HG03558 (cell line): ENCODE results near the gene PIK3R5.

ENCODE experiments used
- ATAC-seq: cut with Tn5 transposase; IDR thresholded peaks from one replicate; pipeline ENCODE4 v1.9.1; 2021; ENCODE audit warnings: moderate number of reproducible peaks; ENCODE audit not compliant: unreplicated experiment; ENCODE audit errors: extremely low read depth

PIK3R5 gene

DNA sequence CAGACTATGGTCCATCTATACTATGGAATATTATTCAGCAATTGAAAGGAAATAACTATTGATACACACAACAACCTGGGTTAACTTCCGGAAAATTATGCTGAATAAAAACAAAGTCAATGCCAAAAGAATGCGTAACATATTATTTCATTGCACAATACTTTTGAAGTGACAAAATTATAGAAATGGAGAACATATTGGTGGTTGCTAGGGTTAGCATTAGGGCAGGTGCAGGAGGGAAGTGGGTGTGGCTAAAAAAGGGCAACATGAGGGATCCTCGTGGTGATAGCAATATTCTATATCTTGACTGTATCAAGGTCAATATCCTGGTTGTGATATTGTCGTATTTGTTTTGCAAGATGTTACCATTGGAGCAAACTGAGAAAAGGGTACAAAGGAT, 34.9 kb downstream of the PIK3R5 start:
- no peak for ATAC-seq

DNA sequence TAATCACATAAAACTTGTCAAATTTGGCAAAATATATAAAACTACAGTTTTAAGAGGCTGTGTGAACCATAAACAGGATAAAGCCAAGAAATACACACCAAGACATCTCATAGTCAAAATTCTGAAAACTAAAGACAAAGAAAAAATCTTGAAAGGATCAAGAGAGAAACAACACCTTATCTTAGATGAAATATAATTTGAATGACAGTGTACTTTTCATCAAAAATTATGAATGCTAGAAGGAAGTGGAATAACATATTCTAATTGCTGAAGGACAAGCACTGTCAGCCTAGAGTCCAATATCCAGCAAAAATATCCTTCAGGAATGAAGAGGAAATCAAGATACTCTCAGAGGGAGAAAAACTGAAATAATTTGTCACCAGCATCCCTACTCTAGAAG, 37.2 kb downstream of the PIK3R5 start:
- ATAC-seq: no peak

DNA sequence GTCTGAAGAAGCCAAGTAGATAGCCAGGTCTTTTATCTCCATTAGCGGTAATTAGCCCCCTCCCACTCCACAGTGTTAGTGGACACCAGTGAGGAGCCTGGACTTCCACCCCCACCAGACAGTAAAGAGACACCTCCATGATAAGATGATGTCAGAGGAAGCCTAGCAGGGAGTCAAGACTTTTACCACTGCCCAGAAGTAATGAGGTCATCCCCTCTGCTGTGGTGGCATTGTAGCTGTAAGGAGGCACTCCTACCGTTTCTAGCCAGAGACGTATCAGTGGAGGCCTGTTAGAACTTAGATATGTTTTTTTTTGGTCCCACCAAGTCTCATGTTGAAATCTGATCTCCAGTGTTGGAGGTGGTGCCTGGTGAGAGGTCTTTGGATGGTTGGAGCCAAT, 38.1 kb downstream of the PIK3R5 start:
- ATAC-seq: no peak

DNA sequence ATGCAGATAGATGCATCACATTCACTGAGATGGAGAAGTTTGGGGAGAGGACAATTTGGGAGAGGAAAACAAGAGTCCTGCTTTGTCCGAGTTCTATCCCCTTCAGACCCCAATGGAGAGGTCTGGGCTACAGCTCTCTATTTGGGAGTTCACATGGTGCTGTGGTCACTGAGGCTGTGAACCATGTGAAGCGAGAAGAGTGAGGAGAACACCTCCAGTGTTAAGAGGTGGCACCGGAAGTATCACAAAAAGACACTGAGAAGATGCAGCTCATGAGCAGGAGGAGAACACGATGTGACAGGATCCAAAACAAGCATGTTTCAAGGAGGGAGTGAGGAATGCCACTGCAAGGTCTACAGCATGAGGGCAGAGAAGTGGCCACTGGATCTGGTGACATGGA, 39.7 kb downstream of the PIK3R5 start:
- ATAC-seq: no peak

DNA sequence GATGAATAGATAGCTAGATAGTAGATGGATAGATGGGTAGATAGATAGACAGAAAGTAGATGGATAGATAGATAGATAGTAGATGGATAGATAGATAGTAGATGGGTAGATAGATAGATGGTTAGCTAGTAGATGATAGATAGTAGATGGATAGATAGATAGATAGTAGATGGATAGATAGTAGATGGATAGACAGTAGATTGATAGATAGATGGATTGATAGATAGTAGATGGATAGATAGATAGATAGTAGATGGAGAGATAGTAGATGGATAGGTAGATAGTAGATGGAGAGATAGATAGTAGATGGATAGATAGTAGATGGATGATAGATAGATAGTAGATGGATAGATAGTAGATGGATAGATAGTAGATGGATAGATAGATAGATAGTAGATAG, 40.4 kb downstream of the PIK3R5 start:
- no peak for ATAC-seq

DNA sequence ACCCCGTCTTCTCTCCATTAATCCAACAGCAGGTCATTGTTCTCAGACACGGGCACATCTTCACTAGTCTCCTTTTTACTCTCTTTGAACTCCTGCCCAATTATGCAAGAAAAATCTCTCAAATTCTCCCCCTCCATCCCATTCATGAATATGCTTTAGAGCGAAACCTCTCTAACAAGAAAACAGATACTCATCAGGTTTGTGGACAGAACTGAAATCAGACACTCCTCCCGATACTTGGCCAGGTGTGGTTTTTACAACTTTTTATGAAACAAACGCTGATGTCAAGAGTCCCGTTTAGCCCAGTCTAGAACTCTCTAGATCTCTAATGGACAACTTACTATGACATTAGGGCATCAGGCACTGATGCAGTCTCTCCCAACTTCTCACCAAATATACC, 40.9 kb downstream of the PIK3R5 start:
- no peak for ATAC-seq

DNA sequence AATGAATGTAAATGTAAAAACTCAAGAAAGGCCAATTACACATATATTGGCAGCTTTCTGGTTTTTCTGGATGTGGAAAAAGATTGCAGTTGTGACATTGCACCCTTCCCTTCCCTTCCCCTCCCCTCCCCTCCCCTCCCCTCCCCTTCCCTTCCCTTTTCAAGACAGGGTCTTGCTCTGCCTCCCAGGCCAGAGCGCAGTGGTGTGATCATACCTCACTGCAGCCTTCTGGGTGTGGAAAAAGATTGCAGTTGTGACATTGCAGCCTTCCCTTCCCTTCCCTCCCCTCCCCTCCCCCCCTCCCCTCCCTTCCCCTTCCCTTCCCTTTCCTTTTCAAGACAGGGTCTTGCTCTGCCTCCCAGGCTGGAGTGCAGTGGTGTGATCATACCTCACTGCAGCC, 41.7 kb downstream of the PIK3R5 start:
- ATAC-seq: no peak

DNA sequence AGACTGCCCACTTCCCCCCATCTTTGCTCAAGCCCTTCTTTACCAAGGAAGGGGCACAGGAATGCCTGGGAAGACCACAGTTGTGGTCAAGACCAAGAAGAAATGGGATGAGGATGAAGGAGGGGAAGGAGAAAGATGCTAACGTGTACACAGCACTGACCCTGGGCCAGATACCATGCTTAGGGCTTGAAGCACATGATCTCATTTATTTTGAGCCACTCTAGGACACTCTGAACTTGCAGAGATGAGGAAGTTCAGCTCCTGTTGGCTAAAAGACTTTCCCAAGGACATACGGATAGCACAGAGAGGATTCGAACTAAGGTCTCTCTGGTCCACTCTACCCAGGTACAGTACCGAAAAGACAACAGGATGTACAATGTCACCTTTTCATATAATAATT, 42.6 kb downstream of the PIK3R5 start:
- ATAC-seq: no peak

DNA sequence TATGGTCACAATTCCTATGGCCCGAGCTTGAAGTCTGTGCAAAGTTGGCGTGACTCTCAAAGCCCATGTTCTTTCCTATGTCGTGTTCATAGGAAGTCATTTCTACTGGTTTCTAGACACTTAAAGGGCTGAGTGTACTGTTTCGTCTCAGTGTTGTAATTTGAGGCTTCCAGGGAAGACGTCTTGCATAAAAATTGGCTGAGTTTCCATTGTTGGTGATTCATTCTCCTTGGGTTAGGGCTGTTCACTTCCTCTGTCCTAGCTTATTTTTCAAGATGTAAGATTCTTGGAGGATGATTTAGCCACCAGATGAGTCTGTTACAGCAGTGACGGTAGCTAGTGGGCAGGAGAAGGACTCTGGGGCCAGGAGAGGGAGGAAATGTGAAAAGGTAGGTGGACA, 43.1 kb downstream of the PIK3R5 start:
- ATAC-seq: no peak

DNA sequence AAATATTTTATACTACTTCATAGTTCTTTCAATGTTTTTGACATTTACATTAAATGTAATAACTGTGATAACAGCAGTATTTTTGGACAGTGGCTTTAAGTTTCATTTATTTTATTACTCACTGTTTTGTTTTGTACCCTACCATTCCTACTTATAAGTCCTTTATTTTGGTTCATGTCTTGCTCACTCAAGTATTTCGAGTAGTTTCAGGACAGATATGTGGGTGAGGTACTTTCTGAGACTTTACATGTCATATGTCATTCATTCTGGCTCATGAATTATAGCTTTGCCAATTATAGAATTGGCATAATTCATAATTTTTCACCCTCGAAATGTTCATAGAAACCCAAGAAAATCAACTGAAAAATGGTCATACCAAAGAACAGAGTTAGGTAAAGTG, 44.4 kb downstream of the PIK3R5 start:
- no peak for ATAC-seq

DNA sequence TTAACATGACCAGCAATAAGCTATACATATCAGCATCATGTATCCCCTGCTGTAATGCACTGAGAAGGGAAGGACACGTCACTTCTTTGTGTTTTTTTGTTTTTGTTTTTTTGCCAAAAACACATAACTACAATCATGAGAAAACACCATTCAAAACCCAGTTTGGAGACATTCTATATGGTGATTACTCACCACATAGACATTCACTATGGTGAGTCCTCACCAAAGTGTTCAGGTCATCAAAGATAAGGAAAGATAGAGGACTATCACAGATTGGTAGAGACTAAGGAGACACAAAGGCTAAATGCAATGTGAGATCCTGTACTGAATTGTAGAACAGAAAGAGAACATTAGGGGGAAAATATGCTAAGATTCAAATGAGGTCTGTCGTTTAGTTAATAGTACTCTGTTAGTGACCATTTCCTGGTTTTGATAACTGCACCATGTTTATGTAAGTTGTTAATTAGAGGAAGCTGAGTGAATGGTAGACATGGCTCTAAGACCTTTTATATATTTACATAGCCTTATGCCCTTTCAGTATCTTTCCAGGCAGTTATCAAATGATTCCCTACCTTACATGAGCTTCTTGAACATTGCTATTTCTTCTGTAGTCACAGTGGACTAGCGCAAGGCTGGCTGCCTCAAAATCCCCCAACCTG, 46.6 kb downstream of the PIK3R5 start:
- no peak for ATAC-seq

DNA sequence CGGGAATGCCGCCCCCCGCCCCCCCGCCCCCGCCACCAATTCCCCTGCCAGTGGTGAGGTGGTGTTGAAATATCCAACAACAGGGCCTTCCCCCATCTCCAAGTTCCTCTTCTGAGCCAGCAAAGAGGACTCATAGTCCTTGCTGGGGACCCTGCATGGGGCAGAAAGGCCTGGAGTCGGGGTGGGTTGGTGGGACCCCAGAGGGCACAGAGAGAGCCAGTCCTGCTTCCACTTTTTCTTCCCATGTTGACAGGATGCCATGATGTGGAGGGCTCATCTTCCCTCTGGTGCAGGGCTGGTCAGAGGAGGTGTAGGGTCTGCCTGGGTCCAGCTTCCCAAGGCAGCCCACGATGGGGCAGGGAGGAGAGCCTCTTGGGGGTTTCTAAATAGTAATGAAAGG, 49.0 kb downstream of the PIK3R5 start:
- ATAC-seq: no peak

DNA sequence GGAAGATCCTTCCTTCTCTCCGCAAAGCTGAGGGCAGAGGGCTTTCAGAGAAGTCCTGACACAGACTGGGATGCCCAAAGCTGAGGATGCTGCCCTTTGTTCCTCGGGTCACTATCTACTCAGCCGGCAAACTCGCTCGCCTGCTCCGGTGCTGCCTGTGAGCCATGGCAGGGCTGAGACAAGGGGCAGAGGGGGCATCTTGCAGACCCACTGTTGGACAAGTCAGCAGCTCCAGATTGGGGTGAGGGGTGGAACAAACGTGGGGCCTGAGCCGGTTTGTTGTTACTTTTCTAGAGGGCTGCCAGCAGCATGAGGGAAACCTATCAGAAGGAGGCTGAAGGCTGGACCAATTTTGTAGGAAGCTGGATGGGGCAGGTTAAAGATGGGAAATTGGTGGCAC, 51.0 kb downstream of the PIK3R5 start:
- no peak for ATAC-seq

DNA sequence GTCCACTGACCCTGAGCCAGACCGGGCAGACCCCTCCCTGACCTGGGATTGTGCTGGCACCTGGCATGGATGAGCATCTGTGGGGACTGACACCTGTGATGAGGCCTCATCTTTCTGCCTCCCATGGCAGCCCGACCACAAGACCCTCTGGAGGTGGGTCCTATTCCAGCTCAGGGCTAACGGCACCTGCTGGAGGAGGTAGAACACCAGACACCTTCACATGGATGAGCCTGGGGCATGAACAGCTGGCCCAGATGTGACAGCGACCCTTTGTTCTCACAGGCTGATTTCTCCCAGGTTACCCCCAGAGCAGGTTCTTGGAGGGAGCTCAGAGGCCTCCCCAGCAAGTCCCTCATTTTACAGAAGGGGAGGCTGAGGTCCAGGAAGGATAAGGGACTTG, 51.6 kb downstream of the PIK3R5 start:
- no peak for ATAC-seq

DNA sequence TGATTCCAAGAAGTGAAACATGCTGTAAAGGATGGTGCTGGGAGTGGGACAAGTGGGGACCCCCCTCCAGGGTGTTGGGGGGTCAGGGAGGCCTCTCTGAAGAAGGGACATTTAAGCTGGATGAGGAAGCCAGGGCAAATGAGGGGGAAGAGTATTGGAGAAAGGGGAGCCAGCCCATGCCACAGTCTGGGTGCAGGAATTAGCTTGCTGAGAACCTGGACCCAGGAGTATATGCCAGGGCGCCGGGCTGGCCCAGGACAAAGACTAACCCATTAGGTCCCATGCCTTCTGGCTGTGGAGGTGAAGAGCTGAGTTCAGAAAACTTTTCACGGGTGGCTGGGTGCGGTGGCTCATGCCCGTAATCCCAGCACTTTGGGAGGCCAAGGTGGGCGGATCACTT, 52.4 kb downstream of the PIK3R5 start:
- ATAC-seq: no peak

DNA sequence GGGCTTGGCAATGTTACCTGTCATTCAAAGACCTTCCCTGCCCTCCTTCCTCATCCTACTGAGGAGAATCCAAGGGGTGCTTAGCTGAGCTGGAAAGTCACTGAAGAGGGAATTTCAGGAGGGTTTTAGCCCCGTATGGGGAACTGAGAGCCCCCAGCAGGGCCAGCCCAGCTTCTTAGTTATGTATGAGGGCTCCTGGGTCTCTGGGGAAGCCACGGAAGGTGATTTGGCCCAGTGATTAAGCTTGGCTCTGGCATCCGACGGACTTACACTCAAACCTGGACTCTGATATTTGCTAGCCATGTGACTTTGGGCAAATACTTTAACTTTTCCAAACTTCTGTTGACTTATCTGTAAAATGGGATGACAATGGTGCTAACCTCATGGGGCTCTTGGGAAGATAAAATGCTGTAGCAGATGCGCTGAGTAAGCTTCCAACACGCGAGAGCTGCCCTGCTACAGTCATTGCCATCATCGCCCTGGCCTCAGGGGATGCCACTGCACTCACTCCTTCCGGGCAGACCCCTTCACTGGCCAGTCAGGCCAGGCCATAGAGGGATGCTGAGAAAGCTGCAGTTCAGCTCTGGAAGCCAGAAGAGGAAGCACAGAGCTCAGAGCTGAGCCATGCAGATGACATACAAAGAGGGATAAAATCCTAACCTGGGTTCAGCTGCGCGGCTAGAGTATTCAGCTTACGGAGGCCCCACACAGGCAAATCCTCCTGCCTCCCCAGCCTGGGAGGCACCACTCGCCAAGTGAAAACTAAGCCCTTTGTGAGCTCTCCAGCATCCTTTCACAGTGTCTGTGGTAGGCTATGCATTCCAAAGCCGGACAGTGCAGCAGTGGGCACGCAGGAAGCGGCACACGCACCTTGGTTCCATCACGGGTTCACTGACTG, 53.2 kb downstream of the PIK3R5 start:
- ATAC-seq: no peak

DNA sequence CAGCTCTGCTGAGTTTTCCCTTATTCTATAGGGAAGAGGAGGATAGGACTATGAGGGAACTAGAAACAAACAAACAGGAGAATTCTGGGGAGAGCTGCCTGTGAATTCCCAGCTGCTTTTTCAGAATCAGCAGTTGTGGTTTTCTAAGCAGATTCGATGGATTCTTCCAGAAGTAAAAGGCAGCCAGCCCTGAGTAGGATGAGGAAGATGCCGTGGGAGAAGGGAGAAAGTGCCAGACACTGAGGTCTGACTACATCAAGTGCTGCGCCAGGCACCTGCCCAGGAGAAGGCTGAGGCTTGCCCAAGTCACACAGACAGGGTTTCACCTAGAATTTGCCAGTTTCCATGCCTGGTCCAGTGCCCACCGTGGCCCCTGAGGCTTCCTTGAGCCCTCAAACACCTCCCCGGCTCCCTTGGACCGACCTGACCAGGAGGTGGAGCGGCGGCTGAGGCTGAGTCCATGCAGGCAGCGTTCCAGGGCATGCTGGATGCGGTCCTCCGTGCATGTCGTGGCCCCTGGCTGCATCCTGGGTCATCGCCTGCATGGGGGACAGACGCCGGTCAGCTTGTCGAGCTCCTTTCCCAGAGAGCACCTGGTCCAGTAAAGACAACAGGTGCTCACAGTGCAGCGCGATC, 54.4 kb downstream of the PIK3R5 start:
- ATAC-seq: no peak

DNA sequence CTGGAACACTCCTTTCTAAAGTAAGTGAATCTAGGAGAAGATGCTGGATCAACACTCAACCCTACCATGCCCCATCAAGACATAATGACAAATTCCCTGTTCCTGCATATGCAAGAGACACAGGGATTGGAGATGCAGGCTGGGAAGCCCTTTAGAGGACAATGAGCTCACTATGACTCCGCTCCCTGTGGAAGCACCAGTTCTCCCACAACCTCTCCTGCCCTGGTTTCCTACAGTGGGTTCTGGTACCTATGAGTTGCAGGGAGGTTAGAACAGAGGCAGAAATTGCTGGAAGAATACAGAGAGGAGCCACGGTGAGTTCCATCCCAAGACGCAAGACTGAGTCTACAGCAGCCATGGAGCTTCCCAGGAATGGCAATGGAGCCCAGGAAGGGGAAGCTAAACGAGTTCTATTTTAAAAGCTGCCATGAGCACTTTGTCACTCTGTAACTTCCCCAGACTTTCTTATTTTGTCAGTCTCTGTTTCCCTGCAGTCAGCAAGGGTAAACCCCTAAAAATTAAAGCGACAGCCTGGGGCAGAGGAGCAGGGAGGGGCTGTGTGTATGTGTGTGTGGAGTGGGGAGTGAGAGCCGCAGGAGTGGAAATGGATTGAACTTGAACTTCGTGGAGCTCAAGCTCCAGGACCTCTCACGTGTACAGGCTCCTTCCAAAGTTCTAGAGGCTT, 55.8 kb downstream of the PIK3R5 start:
- no peak for ATAC-seq

DNA sequence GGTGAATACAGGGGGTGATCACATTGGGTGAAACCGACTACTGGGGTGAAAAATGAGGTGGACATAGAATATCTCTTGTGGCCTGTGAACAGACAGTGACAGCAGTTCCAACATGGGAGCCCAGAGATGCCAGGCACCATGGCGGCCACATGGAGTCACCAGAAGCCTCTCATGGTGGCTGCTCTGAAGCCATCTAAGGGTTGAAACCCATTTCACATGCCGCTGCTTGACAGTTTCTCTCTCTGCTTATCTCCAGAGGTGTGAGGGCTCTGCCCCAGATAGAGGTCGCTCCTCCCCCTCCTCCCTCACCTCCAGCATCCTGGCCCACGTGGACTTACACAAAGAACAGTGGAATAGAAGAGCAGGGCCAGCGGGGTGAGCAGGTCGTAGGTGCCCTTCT, 60.2 kb downstream of the PIK3R5 start:
- ATAC-seq: no peak

DNA sequence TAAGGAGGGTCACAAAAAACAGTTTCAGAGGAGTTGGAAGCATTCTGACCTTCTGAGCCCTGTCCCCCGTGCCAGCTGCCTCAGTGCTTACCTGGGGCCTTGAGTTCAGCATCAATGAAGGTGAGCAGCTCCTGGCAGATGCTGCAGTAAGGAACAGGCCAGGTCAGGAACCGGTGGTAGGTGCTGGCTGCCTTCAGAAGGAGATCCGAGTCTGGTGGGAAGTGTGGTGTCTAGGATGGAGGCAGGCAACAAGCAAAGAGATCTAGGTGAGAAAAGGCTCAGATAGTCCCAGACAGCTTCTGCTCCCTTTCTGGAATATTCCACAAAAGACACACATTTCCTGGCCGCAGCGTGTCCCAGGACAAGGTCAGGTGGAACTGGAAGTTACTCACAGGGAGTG, 60.8 kb downstream of the PIK3R5 start:
- ATAC-seq: no peak

DNA sequence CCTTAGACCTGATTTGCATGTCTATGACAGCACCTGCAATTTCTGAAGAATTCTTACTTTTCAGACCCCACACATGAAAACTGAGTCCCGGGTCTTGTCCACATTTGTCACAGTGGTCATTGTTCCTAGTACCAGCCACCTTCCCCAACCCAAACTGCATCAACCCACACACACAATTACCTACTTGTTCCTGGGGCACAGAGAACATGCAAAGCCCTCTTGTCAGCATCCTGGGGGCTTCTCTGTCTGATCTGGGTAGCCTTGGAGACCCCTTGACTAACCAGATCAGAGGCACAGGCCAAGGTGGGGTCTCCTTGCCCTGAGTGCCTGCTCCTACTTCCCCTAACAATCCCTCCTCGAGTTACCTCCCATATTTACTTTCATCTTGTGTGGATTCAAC, 61.3 kb downstream of the PIK3R5 start:
- no peak for ATAC-seq
